ENCODE data around the gene PRKCB.

- TF ChIP-seq POLR2A (IDR thresholded peaks at IDR 0.05; ENCODE audit: low read depth, low read length) (no peak), TAF1 (IDR thresholded peaks at IDR 0.05; ENCODE audit: borderline replicate concordance, low read depth, low read length) (no peak), POLR2AphosphoS5 (IDR thresholded peaks at IDR 0.05; ENCODE audit: low read depth, low read length) (no peak)
Measured at GRCh38 chr16:23976091-23976490, 140.3 kb downstream of the PRKCB start.
